Measurements from ENCODE around the gene PMFBP1.

PMFBP1 gene, protein sequence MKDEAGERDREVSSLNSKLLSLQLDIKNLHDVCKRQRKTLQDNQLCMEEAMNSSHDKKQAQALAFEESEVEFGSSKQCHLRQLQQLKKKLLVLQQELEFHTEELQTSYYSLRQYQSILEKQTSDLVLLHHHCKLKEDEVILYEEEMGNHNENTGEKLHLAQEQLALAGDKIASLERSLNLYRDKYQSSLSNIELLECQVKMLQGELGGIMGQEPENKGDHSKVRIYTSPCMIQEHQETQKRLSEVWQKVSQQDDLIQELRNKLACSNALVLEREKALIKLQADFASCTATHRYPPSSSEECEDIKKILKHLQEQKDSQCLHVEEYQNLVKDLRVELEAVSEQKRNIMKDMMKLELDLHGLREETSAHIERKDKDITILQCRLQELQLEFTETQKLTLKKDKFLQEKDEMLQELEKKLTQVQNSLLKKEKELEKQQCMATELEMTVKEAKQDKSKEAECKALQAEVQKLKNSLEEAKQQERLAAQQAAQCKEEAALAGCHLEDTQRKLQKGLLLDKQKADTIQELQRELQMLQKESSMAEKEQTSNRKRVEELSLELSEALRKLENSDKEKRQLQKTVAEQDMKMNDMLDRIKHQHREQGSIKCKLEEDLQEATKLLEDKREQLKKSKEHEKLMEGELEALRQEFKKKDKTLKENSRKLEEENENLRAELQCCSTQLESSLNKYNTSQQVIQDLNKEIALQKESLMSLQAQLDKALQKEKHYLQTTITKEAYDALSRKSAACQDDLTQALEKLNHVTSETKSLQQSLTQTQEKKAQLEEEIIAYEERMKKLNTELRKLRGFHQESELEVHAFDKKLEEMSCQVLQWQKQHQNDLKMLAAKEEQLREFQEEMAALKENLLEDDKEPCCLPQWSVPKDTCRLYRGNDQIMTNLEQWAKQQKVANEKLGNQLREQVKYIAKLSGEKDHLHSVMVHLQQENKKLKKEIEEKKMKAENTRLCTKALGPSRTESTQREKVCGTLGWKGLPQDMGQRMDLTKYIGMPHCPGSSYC

GRCh38 chr16:72172105-72173034 lies at the start of gene PMFBP1:
Gene PMFBP1, minus strand, starts transcription at chr16:72172155. Its CDS starts 947 bp downstream, at chr16:72171208.
- no peak for DNase-seq

DNA sequence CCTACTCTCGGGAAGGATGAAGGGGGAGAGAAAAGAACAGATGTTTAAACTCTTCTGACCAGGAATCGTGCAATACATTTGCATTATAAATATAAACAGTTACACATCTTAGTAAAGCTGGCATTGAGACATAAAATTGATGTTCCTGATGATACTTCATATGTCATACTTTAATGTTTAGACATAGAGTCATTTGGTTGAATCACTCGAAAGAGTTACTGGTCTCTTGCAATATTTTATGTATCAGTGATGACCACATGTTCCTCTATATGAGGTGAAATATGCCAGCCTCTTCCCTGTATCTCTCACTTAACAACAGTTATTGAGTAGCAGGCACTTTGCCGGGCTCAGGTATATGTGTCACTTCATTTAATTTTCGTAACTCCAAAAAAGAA lies 49.7 kb upstream of the PMFBP1 start:
- DNase-seq = no peak

DNA sequence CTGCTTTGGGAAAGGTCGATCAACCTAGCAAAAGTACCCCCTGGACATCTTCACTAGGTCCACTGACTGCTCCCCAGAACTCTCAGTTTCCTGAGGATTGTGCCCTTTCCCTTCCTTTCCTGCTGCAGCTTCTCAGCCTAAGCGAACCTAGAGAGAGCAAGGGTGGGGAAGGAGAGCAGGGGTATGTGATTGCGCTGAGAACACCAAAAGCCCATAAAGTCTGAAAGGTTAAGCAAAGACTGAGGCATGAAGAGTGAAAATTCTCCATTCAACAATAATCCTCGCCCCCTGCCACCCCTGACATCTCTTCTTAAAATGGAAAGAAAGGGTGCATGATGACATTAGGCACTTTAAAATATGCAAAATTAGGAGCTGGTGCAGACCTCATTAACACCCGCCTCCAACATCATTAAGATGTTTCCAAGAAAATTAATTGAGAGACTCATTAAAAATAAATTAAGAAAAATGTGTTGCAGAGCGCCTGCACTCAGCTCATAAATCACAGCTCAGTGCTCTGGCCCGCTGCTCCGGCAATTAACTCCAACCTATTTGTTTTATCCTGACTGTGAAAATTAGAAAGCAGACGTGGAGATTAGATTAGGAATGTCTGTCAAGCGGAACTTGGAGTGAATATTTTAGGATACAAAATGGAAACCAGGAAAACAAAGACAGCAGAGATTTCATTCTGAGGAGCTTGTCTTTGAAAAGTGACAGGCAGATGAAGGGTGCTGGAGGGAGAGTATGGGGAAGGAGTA lies 49.1 kb upstream of the PMFBP1 start:
- no peak for DNase-seq

DNA sequence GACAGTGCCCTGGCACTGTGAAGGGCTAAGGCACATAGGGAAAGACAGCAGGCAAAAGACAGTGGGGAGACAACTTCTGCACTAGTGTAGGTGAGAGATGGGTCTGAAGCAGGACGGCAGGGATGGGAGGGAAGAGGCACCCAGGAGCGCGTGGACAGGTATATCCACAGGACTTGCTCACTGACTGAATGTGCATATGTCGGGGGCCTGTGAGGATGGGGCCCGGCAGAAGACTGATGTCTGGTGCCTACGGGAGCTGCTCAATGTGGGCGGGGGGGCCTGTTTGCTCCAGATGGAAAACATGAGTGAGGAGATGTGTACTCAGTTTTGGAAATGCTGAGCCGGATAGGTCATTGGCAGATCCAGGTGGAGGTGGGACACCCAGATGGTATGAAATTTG lies 47.3 kb upstream of the PMFBP1 start:
- DNase-seq = no peak

GRCh38 chr16:72216767-72217166 lies 44.8 kb upstream of the PMFBP1 start:
- DNase-seq = no peak

GRCh38 chr16:72214821-72215220 lies 42.9 kb upstream of the PMFBP1 start:
- no peak for DNase-seq

DNA sequence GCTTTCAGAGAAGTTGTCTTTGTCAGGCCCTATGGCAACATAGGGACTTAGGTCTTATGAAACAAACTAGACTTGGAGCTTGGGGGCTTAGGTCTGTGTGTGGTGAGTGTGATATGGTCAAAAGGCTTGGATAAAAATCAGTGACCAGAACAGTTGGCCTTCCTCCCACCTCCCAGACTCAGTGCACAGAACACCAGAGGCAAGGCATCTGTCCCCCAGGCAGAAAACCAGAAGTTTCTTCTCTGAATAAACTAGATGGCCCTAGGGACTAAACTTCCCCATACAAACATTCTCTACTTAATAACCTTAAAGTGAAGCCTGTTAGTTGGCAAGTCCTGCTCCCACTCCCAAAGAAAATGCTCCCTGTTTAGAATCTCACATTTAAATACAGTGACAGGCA lies 39.2 kb upstream of the PMFBP1 start:
- DNase-seq = no peak

DNA sequence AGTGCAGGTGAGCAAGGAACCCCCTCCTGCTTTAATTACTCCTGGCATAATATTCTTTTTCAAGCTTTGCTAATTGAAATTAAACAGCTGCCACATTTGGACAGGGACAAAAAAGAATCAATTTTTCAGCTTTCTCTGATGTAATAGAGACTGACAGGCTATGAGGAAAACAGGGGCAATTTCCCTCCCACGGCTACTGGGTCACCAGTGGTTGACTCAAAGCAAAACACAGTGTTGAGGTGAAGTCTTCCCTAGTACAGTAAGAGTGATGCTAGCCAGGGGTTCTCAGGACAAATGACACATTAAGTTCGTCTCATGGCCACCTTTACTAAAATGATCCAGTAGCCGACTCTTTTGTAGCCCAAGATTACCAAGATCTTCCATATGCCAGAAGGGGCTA lies 38.6 kb upstream of the PMFBP1 start:
- DNase-seq = no peak

DNA sequence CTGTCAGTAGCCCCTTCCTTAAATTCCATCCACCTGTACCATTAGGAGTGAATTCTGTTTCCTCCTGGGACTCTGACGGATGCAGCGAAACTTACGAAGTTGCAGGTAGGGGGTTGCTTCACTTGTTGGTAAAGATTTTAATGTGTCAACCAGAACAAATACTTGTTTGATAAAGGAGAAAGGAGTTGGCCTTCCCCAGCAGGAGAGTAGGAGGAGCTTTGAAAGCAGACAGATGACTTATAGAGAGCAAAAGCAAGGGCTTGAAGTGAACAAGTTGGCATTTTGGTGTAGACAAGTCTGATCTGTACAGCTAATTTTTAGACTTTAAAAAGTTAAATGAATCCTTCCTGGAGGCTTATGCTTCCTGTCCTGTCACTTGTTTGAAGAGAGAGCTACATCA lies 38.1 kb upstream of the PMFBP1 start:
- DNase-seq = no peak

DNA sequence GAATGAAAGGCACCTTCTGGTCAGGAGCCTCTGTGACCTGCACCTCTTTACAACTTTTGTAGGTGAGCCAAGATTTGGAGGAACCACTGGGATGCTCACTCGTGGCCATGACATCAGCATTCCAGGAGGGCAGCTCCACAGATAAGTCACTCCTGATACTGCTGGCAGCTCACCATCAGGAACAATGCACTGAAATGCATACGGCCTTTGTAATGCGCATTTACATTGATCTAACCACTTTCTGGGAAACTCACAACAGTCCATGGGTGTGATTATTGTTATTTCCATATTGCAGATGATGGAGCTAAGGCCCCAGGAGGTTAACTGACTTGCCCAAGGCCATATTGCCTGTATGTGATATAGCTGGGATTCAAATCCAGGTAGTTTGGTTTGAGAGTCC lies 34.3 kb upstream of the PMFBP1 start:
- DNase-seq = no peak

DNA sequence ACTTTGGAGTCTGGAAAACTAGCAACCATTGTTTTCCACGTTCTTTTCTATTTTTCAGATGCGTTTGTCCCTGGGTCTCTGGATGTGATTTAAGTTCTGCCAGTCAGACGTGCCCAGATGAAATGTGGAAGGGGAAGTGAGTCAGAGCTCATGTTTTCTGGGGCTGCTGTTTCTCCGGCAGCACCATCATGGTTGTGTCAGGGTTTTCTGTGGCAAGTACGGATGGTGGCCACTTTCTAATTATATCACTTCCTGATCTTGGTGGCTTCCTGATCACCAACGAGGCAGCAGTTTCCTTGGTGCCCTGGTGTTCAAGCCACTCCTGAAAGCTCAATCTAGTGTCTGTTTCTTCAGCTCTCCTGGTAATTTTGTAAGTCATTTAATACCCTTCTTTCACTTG lies 31.4 kb upstream of the PMFBP1 start:
- no peak for DNase-seq

DNA sequence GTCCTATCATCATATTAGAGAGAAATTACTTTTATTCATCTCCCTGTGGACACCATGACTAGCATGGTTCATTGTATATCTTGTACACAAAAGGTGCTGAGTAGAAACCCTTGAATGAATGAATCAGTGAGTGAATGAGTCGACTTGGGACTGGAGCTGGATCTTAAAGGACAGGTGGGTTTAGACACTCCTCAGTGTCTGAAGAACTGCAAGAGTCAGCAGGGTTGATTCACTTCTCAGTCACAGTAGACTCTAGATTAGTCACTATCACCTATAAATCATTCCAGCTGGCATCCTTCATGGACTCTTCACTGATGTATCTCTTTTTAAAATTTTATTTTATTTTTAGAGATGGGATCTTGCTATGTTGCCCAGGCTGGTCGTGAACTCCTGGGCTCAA lies 30.1 kb upstream of the PMFBP1 start:
- DNase-seq = no peak

GRCh38 chr16:72201387-72201786 lies 29.4 kb upstream of the PMFBP1 start:
- no peak for DNase-seq

- DNase-seq = no peak
Measured at GRCh38 chr16:72199761-72200337, 27.9 kb upstream of the PMFBP1 start.

- DNase-seq = no peak
Measured at GRCh38 chr16:72198771-72199201, 26.8 kb upstream of the PMFBP1 start.

GRCh38 chr16:72198021-72198711 lies 26.2 kb upstream of the PMFBP1 start:
- DNase-seq = no peak

- no peak for DNase-seq
Measured at GRCh38 chr16:72197545-72197944, 25.6 kb upstream of the PMFBP1 start.

DNA sequence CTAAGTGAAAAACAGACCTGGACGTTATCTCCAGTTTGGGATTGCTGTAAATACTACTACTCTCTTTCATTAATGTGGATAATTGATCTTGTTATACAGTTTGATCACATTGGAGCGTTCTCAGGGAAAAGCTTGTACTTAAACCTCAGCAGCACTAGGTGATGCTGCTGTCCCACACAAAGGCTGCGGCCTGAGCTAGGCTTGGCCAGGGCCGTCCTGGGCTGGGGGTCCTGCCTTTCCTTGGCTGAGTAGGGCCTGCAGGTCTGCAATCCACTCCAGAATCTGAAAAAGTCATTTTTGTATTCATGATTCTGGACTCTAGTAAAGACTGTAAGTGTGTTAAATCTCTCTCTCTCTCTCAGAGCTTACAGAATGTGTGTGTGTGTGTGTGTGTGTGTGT lies 23.7 kb upstream of the PMFBP1 start:
- DNase-seq = no peak

GRCh38 chr16:72191551-72191950 lies 19.6 kb upstream of the PMFBP1 start:
- no peak for DNase-seq

DNA sequence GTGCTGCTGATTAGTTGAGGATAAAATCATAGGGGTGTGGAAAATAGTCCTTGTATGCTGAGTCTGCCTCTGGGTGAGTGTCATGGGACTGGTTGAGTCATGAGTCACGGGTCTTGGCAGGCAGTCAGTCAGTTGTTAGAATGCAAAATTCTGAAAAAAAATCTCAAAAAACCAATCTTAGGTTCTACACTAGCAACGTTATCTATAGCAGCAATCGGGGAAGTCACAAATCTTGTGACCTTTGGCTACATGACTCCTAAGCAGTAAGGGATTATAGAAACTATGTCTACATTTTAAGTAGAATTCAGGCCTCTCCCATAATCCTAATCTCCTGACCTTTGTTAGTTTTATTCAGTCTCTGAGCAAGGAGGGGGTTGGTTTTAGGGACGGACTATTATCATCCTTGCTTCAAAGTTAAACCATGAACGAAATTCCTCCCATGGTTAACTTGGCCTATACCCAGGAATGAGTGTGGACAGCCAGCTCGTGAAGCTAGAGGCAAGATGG lies 18.0 kb upstream of the PMFBP1 start:
- no peak for DNase-seq

DNA sequence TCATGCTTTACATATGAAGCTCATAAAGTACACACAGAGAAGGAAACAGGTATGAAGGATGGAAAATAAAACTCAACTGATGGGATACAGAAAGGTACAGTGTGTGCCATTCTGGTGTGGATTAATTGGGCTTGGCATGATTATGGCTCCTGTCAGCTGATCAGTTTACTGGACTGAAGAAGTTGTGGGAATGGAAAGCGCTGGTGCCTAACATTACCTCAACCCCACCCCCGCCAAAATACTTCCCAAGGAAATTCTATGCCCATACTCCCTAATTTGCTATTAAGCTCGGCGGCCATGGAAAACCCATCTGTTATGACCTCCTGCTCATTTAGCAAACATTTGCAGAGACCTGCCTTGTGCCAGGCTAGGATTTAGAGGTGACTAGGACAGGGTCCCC lies 16.6 kb upstream of the PMFBP1 start:
- no peak for DNase-seq

Measured in activated CD4-positive, alpha-beta T cell treated with anti-CD3 and anti-CD28 coated beads, Interleukin-2, amount 50 U/mL, for 1 hour (primary cell).